GM21423 (cell line): ENCODE data around the gene TEAD2.
"Not testable (repeated sequence)": the region's sequence is repeated elsewhere in the genome, so short reads cannot be mapped to it uniquely, and the experiment has no call there.

Experiments
- ATAC-seq: cut with Tn5 transposase; IDR thresholded peaks from one replicate; pipeline ENCODE4 v1.9.1; 2021; ENCODE audit warnings: mild to moderate bottlenecking, moderate library complexity; ENCODE audit not compliant: unreplicated experiment

TEAD2 gene

GRCh38 chr19:49387936-49388372, 25.7 kb upstream of the TEAD2 start, which contains the start of gene KASH5:
KASH5 (plus strand) TSS chr19:49388249; CDS start chr19:49390884, 2,635 bp downstream.
- ATAC-seq: no peak

GRCh38 chr19:49383599-49383998, 21.4 kb upstream of the TEAD2 start:
- ATAC-seq: no peak

- no peak for ATAC-seq
These were observed 20.4 kb upstream of the TEAD2 start for GRCh38 chr19:49382639-49383038.

GRCh38 chr19:49380391-49380790, 18.2 kb upstream of the TEAD2 start:
- ATAC-seq: no peak

GRCh38 chr19:49378512-49378911, 16.3 kb upstream of the TEAD2 start:
- ATAC-seq: no peak

GRCh38 chr19:49374665-49375434, 12.6 kb upstream of the TEAD2 start:
- ATAC-seq: no peak

- ATAC-seq: not testable (repeated sequence)
These were observed 11.0 kb upstream of the TEAD2 start for GRCh38 chr19:49373174-49373573.

GRCh38 chr19:49371184-49371583, 9.0 kb upstream of the TEAD2 start:
- ATAC-seq: no peak

GRCh38 chr19:49368711-49369358, 6.6 kb upstream of the TEAD2 start:
- ATAC-seq: no peak

GRCh38 chr19:49366110-49366509, 3.9 kb upstream of the TEAD2 start:
- ATAC-seq: no peak

- no peak for ATAC-seq
These were observed 2.0 kb upstream of the TEAD2 start for GRCh38 chr19:49364083-49364737.

GRCh38 chr19:49363268-49364082, 1.3 kb upstream of the TEAD2 start, which contains the start of gene DKKL1:
DKKL1 (plus strand) TSS chr19:49363877; CDS start chr19:49363999, 122 bp downstream.
- ATAC-seq: peak; percentile 53

GRCh38 chr19:49362929-49363267, 682 bp upstream of the TEAD2 start:
- ATAC-seq: no peak

GRCh38 chr19:49361438-49362047, 673 bp downstream of the TEAD2 start:
- no peak for ATAC-seq

- no peak for ATAC-seq
These were observed 2.1 kb downstream of the TEAD2 start for GRCh38 chr19:49359851-49360820.

GRCh38 chr19:49357186-49357585, 5.0 kb downstream of the TEAD2 start:
- no peak for ATAC-seq

GRCh38 chr19:49356382-49356781, 5.8 kb downstream of the TEAD2 start:
- no peak for ATAC-seq

GRCh38 chr19:49355909-49356353, 6.3 kb downstream of the TEAD2 start:
- no peak for ATAC-seq

GRCh38 chr19:49349567-49349966, 12.6 kb downstream of the TEAD2 start:
- no peak for ATAC-seq
